ENCODE results near the gene S100A2. TPM values are rescaled to one million over a fixed set of nuclear protein-coding genes. Genes with fewer than 3 reads are reported as not detected.

Gene S100A2
- total RNA-seq, 4 donors from 2014 or later: 949 to 3,544 (median 1,180) TPM

- H3K27me3 ChIP-seq: no peaks in the 10 kb centered on the region
- TF ChIP-seq CTCF (IDR thresholded peaks at IDR 0.05) (no peak), POLR2A (IDR thresholded peaks at IDR 0.05) (no peak)
- peaks cover 14 to 49% (median 20%) of the 10 kb centered on the region in 3 donors for H3K36me3 ChIP-seq
- 33% methylated on average over 1 of the region's 7 CpGs; no CpG with 5 or more reads in 1 of the 2 donors for WGBS, 2 donors
- H3K4me3 ChIP-seq: peak overlapping the region; percentile 54 to 76 (median 66)
- no peak for DNase-seq
- intact Hi-C loops (cut with DNase I): no loop called here
- H3K9me3 ChIP-seq: no peaks in the 10 kb centered on the region
- H3K27ac ChIP-seq: peak overlapping the region; percentile 92 to 96 (median 94)
- peaks cover 30 to 62% (median 41%) of the 10 kb centered on the region in 3 donors for H3K4me1 ChIP-seq
These were observed 42.5 kb upstream of the S100A2 start for GRCh38 chr1:153608089-153608682.

- Histone ChIP-seq H3K27me3 (no peaks in the 10 kb centered on the region), H3K27ac (peak overlapping the region; percentile 92 to 96 (median 94)), H3K36me3 (peaks cover 14 to 54% (median 20%) of the 10 kb centered on the region in 3 donors), H3K4me1 (peaks cover 30 to 59% (median 41%) of the 10 kb centered on the region in 3 donors), H3K9me3 (no peaks in the 10 kb centered on the region), H3K4me3 (peak overlapping the region in 3 of 4 donors; percentile 66 to 76 (median 67))
- 76 to 98% methylated on average over 5 to 6 of the region's 8 CpGs for WGBS, 2 donors
- DNase-seq: no peak
- TF ChIP-seq POLR2A (IDR thresholded peaks at IDR 0.05) (no peak), CTCF (IDR thresholded peaks at IDR 0.05) (no peak)
- intact Hi-C loops (cut with DNase I): no loop called here
These were observed 41.7 kb upstream of the S100A2 start for GRCh38 chr1:153607381-153607780.

- H3K36me3 ChIP-seq: peaks cover 14 to 58% (median 20%) of the 10 kb centered on the region in 3 donors
- H3K4me3 ChIP-seq: no peak overlapping the region
- TF ChIP-seq POLR2A (IDR thresholded peaks at IDR 0.05) (no peak), CTCF (IDR thresholded peaks at IDR 0.05) (no peak)
- intact Hi-C loops (cut with DNase I): no loop called here
- 91 to 94% methylated on average over 6 to 10 of the region's 11 CpGs for WGBS, 2 donors
- no peaks in the 10 kb centered on the region for H3K27me3 ChIP-seq
- H3K9me3 ChIP-seq: no peaks in the 10 kb centered on the region
- H3K4me1 ChIP-seq: peaks cover 30 to 54% (median 41%) of the 10 kb centered on the region in 3 donors
- no peak overlapping the region for H3K27ac ChIP-seq
- DNase-seq: no peak
These were observed 40.5 kb upstream of the S100A2 start for GRCh38 chr1:153606194-153606593.

- WGBS, 2 donors: 75 to 83% methylated on average over 5 to 6 of the region's 6 CpGs
- intact Hi-C loops (cut with DNase I): no loop called here
- DNase-seq: no peak
- Histone ChIP-seq H3K4me3 (no peak overlapping the region), H3K9me3 (no peaks in the 10 kb centered on the region), H3K27me3 (no peaks in the 10 kb centered on the region), H3K27ac (no peak overlapping the region), H3K36me3 (peaks cover 14 to 64% (median 18%) of the 10 kb centered on the region in 3 donors), H3K4me1 (peaks cover 8 to 27% (median 20%) of the 10 kb centered on the region in 3 donors)
- no peak for TF ChIP-seq POLR2A (IDR thresholded peaks at IDR 0.05)
- TF ChIP-seq CTCF (IDR thresholded peaks at IDR 0.05): no peak
These were observed 37.1 kb upstream of the S100A2 start for GRCh38 chr1:153602749-153603148.

GRCh38 chr1:153599847-153600246 lies 34.2 kb upstream of the S100A2 start:
- H3K27ac ChIP-seq: no peak overlapping the region
- no peak for TF ChIP-seq POLR2A (IDR thresholded peaks at IDR 0.05)
- intact Hi-C loops (cut with DNase I): no loop called here
- 79 to 85% methylated on average over 7 of the region's 7 CpGs for WGBS, 2 donors
- no peak for DNase-seq
- H3K27me3 ChIP-seq: no peaks in the 10 kb centered on the region
- H3K4me1 ChIP-seq: peaks cover 0 to 7% (median 7%) of the 10 kb centered on the region in 3 donors
- no peak overlapping the region for H3K4me3 ChIP-seq
- H3K36me3 ChIP-seq: peaks cover 0 to 35% (median 0%) of the 10 kb centered on the region in 3 donors
- no peaks in the 10 kb centered on the region for H3K9me3 ChIP-seq

All from esophagus squamous epithelium (tissue), 5 donors.